ENCODE data around the gene AGK.

- TF ChIP-seq, protein P1, sequence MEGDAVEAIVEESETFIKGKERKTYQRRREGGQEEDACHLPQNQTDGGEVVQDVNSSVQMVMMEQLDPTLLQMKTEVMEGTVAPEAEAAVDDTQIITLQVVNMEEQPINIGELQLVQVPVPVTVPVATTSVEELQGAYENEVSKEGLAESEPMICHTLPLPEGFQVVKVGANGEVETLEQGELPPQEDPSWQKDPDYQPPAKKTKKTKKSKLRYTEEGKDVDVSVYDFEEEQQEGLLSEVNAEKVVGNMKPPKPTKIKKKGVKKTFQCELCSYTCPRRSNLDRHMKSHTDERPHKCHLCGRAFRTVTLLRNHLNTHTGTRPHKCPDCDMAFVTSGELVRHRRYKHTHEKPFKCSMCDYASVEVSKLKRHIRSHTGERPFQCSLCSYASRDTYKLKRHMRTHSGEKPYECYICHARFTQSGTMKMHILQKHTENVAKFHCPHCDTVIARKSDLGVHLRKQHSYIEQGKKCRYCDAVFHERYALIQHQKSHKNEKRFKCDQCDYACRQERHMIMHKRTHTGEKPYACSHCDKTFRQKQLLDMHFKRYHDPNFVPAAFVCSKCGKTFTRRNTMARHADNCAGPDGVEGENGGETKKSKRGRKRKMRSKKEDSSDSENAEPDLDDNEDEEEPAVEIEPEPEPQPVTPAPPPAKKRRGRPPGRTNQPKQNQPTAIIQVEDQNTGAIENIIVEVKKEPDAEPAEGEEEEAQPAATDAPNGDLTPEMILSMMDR (IDR thresholded peaks at IDR 0.05): no peak
- TF ChIP-seq POLR2A (IDR thresholded peaks at IDR 0.05): no peak
Observed at GRCh38 chr7:141660259-141660658, 109.0 kb downstream of the AGK start.

Data from Peyer's patch (tissue), 4 donors.